Measurements from ENCODE around the gene ACTN3.
"Not testable (repeated sequence)": the region's sequence is repeated elsewhere in the genome, so short reads cannot be mapped to it uniquely, and the experiment has no call there.

The ACTN3 gene

DNA sequence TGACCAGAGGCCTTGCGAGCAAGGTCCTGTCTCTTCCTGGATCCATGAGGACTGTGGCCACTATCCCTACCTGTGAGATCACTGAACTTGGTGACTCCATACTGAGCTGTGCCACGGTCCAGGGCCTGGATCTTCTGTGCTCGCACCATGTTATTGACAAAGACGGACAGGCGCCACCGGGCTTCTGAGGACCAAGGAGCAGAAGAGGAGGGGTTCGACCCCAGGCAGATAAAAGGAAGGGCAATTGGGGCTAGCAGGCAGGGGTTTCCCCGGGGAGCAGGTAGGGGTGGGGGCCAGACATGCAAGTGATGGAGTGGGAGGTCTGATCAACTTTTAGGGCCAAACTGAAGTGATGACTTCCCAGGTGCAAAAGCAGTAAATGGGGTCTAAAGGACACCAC is 19.5 kb downstream of the ACTN3 start:
- no peak for DNase-seq (ENCODE audit: low spot score)

DNA sequence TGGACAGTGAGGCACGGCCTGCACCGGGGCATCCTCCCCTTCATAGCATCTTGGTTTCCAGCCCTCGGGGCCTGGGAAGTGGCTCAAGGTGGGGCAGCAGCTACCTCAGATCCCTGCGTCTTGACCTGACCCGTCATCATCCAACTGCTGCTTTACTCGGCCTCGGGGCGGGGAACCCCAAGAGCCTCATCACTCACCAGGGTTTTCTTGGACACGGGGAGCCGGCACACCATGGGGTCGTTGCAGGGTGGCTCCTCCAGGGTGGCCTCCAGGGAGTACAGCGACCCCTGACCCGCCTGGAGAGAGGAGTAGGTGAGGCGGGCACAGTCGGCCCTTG is 21.1 kb downstream of the ACTN3 start:
- no peak for DNase-seq (ENCODE audit: low spot score)

DNA sequence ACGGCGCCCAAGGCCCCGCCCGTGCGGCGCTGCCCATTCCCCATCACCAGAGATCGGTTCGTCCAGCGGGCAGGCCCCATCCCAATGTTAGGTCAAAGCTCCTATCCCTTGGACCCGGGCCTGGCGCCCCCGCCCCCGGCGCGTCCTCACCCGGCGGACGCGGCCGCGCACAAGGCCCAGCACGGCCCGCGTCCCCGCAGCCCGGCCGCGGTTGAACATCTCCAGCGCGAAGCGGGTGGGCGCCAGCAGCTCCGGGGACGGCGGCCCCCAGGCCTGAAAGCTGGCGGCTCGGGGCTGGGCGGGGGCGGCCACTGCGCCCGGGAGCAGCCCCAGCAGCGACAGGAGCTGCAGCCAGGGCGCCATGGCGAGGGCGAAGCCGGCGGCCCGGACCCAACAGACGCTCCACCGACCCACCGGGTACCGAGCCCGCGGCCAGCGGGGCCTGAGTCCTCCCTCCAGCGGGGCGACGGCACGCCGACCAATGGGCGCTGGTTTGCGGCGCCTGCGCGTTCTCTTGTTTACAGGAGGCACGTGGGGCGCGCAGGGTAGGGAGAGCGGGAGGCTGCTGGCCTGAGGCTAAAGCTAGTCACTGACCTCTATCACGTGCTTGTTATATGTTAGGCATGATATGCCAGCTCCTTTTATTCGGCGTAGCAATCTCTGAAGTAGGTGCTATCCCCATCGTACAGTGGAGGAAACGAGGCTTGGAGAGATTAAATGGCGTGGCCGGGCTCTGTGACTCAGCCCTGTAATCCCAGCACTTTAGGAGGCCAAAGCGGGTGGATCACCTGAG is 21.6 kb downstream of the ACTN3 start, which contains the start of gene CTSF:
CTSF (minus strand) TSS at position 483 of the 793 bp plus-strand sequence; CDS start at position 363, 120 bp downstream.
- DNase-seq (ENCODE audit: low spot score): peak; percentile 100

DNA sequence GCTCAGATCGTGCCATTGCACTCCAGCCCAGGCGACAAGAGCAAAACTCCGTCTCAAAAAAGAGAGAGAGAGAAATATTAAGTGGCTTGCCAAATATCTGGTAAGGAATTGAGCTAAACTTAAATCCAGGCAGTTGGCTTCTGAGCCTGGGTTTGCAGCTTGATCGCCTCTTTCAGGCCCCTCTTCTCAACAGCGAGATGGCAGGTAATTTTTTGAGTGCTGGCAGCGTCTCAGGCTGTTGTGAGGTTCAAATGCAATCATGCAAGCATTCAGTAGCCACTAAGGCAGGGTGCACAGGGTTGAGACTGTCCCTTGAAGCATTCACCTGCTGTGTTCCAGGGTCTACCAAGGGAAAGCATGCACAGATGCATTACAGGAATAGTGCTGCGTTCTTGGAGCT is 22.4 kb downstream of the ACTN3 start:
- no peak for DNase-seq (ENCODE audit: low spot score)

DNA sequence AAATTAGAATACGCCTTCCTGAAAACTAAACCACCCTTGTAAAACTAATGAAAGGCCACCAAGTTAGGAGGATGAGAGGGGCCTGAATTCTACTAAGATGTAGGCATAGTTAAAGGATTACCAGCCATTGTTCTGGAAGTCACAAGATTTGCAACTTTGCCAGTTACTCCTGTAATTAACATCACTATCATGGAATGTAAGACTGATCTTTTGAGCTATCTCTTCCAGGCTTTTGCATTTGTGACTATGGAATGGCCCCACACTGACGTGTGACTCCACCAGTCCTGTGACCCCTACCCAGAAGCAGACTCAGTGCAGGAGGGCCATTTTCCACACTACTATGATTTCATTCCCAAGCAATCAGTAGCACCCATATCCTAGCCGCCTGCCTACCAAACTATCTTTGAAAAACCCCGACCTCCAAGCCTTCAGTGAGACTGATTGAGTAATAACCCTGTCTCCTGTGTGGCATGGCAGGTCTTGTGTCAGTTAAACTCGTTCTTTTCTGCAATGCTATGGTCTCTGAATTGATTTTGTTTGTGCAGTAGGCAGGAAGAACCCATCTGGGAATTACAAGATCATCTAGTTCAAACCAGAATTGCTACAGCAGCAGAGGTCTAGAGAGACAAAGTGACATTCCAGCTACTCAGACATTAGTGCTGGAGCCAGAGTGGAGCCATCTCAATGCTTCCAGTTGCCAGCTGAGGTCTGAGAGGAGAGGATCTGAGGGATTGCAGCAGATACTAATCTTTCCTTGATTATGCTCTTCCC is 23.6 kb downstream of the ACTN3 start:
- no peak for DNase-seq (ENCODE audit: low spot score)

DNA sequence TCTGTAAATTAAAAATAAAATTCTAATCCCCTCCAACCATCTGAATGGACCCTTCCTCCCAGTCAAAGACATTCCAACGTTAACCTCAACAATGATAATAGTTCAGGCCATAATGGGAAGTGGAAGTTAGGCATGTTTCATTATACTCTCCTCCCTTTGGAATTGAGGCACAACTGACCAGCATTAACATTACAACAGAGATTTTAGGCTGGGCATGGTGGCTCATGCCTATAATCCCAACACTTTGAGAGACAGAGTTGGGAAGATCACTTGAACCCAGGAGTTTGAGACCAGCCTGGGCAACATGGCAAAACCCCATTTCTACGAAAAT is 24.1 kb downstream of the ACTN3 start:
- DNase-seq (ENCODE audit: low spot score): no peak

DNA sequence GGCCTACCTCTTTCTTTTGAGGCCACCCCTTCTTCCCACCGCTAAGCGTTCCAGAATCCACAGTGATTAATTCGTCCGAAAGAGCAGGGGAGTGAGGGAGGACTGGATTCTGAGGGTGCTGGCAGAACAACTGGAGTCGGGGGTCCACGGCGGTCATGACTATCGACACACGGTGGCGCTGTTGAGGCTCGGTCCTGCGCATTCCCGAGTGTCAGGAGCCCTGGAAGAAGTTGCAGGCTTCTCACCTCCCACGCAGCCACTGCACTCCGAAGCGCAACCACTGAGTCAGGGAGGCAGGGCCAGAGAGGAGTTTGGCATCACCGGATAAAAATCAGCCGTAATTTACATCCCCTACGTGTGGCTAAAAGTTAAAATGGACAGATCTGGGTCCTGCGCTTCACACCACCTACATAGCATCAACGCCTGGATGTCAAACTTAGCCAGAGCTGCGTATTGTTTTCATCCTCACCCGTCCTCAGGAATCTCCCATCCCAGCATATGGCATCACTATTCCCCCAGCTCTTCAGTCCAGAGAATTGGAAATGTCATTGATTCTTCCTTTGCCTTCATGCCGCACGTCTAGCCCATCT is 32.4 kb downstream of the ACTN3 start:
- peak; percentile 100 for DNase-seq (ENCODE audit: low spot score)

DNA sequence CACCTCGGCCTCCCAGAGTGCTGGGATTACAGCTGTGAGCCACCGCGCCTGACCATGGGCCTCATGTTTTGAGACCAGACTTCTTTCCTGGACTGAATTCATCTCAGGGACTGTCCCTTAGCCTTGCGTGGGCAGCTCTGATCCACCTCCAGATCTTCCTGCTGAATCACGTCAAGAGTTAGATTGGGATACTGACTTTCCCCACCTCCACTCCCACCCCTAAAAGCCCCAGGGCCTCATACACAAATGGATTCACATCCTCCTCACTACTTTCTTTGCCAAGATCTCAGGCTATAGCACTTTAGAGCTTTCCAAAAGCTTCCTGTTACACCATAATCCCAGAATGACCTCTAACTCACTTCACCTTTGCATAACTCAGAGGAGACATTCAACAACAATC is 34.1 kb downstream of the ACTN3 start:
- no peak for DNase-seq (ENCODE audit: low spot score)

DNA sequence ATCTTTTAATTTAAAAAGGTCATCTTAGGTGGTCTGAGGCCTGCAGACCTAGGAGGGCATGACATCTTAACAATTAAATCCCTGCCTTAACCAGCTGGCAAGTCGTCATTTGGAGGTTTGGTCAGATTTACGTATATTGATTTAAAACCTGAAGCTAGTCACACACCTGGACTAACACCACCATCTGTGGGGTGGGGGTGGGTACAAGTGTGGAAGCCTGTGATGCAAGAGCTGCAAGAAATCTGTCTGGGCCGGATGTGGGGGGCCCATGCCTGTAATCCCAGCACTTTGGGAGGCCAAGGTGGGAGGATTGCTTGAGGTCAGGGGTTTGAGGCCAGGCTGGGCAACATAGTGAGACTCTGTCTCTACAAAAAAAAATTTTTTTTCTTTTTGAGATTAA is 34.6 kb downstream of the ACTN3 start:
- no peak for DNase-seq (ENCODE audit: low spot score)

DNA sequence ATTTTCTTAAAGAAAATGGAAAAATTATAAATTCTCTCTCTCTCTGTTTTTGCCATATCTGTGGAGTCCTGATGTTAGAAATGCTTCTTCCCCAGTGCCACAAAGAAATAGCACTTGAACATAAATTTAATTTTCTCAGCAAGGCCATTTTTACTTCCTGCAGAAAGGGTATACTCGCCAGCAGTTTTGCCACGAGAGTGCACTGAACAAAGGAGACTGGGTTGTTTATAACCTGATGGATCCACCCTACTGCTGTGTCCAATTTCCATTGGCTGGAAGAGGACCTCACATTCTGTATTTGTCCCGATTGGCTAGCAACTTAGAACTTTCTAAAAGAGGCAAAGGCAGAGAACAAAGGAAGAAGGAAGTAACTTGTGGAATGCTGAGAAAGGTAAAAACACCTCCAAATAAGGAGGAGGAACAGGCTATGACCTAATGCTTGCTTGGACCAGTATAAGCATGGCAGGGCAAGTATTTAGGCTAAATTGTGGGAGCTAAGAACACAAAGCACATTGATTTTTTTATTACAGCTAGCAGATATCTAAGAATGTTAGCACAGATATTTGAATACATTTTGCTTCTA is 36.0 kb downstream of the ACTN3 start:
- not testable (repeated sequence) for DNase-seq (ENCODE audit: low spot score)

DNA sequence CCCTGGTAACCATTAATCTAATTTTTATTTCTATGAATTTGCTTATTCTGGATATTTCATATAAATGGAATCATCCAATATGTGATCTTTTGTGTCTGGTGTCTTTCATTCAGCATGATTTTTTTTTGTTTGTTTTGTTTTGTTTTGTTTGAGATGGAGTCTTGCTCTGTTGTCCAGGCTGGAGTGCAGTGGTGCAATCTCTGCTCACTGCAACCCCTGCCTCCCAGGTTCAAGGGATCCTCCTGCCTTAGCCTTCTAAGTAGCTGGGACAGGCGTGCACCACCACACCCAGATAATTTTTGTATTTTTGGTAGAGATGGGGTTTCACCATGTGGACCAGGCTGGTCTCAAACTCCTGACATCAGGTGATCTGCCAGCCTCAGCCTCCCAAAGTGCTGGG is 38.7 kb downstream of the ACTN3 start:
- DNase-seq (ENCODE audit: low spot score): not testable (repeated sequence)

DNA sequence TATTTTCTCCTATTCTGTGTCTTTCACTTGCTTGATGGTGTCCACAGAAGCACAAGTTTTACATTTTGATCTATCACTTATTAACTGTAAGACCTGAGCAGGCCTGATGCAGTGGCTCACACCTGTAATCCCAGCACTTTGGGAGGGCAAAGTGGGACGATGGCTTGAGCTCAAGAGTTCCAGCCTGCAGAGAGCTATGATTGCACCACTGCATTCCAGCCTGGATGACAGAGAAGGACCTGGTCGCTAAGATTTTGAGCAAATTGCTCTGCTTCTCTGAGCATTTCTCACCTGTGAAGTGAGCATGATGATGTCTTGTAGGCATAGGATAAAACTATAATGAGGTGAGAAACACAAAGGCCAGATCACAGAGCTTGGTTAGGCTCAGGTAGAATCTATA is 39.4 kb downstream of the ACTN3 start:
- no peak for DNase-seq (ENCODE audit: low spot score)

DNA sequence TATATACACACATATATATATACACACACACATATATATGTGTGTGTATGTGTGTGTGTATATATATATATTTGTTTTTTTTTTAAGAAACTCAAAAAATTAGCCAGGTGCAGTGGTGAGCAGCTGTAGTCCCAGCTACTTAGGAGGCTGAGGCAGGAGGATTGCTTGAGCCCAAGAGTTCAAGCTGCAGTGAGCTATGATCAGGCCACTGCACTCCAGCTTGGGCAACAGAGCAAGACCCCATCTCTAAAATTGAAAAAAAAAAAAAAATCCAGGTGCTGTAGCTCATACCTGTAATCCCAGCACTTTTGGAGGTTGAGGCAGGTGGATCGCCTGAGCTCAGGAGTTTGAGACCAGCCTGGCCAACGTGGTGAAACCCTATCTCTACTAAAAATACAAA is 42.6 kb downstream of the ACTN3 start:
- DNase-seq (ENCODE audit: low spot score): not testable (repeated sequence)

DNA sequence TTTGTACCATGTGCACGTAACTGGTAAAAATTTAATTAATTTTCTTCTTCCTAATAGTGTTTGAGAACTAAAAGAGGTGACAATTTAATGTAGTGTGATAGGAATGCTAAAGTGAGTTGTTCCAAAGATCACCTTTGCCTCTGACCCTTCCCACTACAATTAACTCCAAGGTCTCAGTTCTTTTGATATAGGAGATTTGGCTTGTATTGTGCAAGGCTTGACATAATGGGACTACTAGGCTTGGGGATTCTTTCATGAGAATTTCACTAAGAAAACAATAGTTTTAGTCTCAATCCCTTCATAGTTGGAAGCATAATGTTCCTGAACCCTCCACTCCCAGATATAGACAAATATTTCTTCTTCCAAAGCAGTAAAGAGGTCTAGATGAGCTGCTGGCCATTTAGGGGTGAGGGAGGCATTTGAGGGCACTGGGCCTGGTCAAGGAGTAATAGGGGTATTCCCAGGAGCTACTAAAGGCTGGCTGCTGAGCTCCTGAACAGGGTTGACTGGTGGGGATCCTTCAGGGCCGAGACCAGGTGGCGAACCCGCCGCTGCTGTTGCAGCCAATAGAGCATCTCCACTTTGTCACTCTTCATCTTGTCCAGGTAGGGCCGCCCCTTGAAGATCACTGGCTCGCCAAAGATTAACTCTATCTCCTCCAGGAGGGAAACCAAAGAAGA is 43.4 kb downstream of the ACTN3 start:
- no peak for DNase-seq (ENCODE audit: low spot score)

DNA sequence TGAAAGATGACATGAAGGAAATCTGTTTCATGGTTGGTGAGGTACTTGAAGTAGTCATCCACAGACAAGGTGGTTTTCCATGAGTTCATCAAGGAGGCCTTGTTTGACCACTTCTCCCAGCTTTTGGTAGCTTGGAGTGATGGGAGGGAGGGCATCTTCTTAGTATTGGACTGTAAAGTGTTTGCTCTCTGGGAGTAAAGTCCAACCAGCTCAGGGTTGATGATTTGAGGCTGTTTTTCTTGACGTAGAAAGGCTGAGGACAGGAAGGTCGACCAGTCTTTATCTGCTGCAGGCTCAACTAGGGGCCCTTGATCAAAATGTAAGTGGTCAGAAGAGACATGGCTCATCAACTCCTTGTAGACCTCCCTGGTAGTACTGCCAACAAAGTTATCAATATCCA is 44.5 kb downstream of the ACTN3 start:
- peak; percentile 84 for DNase-seq (ENCODE audit: low spot score)

DNA sequence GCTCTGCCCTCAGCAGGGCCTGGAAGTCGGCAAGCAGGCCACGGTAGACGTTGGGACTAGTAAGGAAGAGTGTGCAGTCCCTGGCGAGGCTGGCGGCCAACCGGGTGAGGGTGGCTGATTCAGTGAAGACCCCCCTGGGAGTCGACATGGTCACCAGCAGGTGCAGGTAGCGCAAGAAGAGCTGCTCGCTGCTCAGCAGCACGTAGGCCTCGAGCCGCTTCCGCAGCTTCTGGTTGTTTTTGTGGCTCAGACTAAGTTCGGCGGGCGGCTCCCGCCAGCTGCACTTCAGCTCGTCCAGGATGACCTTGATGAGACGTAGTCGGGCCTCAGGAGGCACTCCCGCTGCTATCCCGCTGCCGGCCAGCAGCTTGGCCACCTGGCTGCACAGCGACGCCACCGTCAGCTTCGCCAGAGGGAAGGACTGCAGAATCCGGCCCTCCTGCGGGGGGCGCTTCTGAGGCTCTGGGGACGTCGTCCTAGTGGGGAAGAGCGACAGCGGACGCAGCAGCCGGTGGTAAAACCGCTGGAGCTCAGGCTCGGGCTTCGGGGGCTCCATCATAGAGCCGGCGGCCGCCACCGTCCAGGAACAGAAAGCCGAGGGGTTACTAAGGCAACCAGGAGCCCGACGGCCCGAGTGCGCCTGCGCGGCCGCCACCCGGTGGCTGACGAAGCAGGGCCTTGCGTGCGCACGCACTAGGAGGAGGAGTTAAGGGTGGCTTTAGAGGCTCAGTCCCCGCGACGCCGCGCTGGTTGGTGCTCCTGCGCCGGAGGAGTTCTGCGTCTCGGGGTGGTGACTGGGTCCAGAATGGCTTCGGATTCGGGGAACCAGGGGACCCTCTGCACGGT is 46.0 kb downstream of the ACTN3 start, which contains the start of the genes CCDC87 and CCS:
CCDC87 (minus strand) TSS at position 607 of the 846 bp plus-strand sequence; CDS start at position 559, 48 bp downstream.
CCS (plus strand) TSS at position 729 of the 846 bp plus-strand sequence; CDS start at position 806, 77 bp downstream.
- DNase-seq (ENCODE audit: low spot score): peak; percentile 100

DNA sequence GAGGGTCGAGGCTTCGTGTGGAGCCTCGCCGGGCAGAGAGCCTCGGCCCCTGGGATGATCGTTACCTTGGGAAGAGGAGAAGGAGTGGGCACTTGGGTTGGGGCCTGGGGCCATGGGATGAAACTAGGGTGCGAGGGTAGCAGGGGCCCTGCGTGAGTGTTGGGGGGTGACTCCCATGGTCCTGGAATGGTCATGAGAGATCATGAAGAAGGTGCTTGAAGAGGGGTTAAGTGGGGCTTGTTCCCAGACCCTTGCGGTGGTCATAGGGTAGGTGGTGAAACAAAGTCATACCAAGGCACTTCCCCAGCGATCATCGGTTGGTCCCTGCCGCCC is 46.6 kb downstream of the ACTN3 start:
- DNase-seq (ENCODE audit: low spot score): no peak

DNA sequence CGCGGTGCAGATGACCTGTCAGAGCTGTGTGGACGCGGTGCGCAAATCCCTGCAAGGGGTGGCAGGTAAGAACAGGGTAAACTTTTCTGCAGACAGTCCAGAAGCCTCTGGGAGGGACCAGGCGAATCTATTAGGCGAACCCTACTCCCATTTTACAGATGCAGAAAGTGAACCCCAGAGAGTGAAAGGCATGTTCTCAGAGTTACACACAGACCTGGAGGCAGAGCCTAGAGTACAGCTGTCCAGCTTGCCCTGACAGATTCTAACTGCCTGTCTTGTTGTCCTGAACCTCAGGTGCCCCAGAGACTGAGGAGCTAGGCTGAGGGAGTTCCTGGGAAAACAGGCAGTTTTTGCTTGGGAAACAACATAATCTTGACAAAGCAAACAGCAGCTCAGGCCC is 46.9 kb downstream of the ACTN3 start:
- DNase-seq (ENCODE audit: low spot score): peak; percentile 65

DNA sequence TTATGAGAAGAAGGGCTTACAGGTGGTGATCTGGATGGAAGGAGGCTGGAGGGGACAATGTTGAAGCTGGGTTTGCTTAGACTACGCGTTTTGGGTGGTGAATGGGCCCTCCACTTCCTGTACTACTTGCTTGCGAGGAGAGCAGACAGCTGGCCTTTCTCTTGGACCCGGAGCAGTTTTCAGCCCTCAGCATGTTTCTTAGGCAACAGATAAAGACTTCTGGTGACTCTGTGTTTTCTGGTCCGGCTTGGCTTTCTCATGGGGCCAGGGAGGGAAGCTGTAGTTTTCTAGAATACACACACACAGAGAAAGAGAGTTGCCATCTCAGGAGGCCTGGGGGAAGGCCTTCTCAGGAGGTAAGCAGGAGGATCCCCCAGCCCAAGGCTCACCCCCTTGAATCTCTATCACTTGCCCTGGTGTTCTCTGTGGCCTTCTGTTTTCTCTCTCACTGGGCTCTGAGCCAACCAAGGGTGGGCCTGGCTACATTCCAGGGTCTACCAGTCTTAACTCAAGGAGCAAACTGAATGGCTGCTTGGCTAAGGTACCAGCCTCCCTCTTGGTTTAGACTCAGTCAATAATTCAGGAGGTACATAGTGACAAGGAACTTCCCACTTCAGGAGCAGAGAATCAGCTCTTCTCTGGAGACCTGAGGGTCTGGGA is 48.7 kb downstream of the ACTN3 start:
- peak; percentile 39 for DNase-seq (ENCODE audit: low spot score)

DNA sequence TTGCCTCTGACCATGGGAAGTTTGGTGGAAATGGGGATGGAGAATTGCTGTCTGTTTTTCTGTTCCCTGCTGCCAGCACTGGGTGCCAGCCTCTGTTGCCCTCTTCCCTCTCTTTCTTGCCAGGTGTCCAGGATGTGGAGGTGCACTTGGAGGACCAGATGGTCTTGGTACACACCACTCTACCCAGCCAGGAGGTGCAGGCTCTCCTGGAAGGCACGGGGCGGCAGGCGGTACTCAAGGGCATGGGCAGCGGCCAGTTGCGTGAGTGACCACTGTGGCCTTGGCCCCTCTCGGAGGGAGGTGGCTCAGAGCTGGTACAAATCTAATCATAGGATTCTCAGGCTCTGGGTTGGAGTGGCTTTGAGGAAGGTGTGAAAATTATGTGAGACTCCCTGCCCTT is 52.3 kb downstream of the ACTN3 start:
- no peak for DNase-seq (ENCODE audit: low spot score)

DNA sequence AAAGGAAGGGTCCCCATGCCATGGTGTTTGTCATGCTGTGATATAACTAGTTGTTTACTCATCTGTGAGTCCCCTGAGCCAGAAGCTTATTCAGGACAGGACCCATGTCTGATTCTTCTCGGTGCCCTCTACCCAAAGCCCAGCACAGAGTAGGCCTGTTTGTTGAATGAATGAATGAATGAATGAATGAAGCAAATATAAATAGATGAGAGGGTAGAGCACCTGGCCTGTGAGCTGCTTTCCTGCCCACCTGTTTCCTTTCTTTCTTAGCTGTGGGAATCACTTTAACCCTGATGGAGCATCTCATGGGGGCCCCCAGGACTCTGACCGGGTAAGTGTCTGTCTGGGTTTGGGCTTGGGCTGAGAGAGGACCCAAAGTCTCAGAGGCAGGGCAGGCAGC is 53.5 kb downstream of the ACTN3 start:
- DNase-seq (ENCODE audit: low spot score): no peak

All from HuH-7 (cell line).